Activated naive CD4-positive, alpha-beta T cell treated with anti-CD3 and anti-CD28 coated beads, Interleukin-2, amount 10 ng/mL, durations not matched to agents 7 days and 5 days (primary cell): Measurements from ENCODE around the gene ACSS1.

Source experiments
- CTCF ChIA-PET: fragments of 350-600 bp; sonication (Branson Sonifier 250); formaldehyde crosslinking; loops from one replicate; lab custom pipeline; 2021; ENCODE audit warnings: antibody characterized with exemption; lab: Charles Lee
- DNase-seq: peaks from one replicate; pipeline ENCODE4 v3.0.0-alpha.2; 2020
- H3K27ac Mint-ChIP-seq: one replicate; pipeline ENCODE4 v1.8.0; 2021; ENCODE audit warnings: mild to moderate bottlenecking, moderate library complexity, mixed read lengths
- H3K27me3 Mint-ChIP-seq: one replicate; pipeline ENCODE4 v1.8.0; 2021; ENCODE audit warnings: mild to moderate bottlenecking, mixed read lengths
- H3K36me3 Mint-ChIP-seq: one replicate; pipeline ENCODE4 v1.8.0; 2021; ENCODE audit warnings: mixed read lengths
- H3K4me1 Mint-ChIP-seq: one replicate; pipeline ENCODE4 v1.8.0; 2021; ENCODE audit warnings: mixed read lengths
- H3K4me3 Mint-ChIP-seq: one replicate; pipeline ENCODE4 v1.8.0; 2021; ENCODE audit warnings: mild to moderate bottlenecking, moderate library complexity, mixed read lengths
- H3K9me3 Mint-ChIP-seq: one replicate; pipeline ENCODE4 v1.8.0; 2021; ENCODE audit warnings: mixed read lengths

The ACSS1 gene

GRCh38 chr20:25071734-25072133 is 13.8 kb upstream of the ACSS1 start:
- no peak for DNase-seq
- H3K36me3 Mint-ChIP-seq: no peaks in the 10 kb centered on the region
- H3K27me3 Mint-ChIP-seq: peaks cover 68% of the 10 kb centered on the region
- no peaks in the 10 kb centered on the region for H3K9me3 Mint-ChIP-seq
- H3K4me1 Mint-ChIP-seq: no peaks in the 10 kb centered on the region
- CTCF ChIA-PET: interaction anchor here (0.7 kb wide), 1 partner anchor 92 kb away, joined by 3 read pairs; no protein-coding TSS in a partner anchor
- no peak overlapping the region for H3K4me3 Mint-ChIP-seq
- no peak overlapping the region for H3K27ac Mint-ChIP-seq

DNA sequence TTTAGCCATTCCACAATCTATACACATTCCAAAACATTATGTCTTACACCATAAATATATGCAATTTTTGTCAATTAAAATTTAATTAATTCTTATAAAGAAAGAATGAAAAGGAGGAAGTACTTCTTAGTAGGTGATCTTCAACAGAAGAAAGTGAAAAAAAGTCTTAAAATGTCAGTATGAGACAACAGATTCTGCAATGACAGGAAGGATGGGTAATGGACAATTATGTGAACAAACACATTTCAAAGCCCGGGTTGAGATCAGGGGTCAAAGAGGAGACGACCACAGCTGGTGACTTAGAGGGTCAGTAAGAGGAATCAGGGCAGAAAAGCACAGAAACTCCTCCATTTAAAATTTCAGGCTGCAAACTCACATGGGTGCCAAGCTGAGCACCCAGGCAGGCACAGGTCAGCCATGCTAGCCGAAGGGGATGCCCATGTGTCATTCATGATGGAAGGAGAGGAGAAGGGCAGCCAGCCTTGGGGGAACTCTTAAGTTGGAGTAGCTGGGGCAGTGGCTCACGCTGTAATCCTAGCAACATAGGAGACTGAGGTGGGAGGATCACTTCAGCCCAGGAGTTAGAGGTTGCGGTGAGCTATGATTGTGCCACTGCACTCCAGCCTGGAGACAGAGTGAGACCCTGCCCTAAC is 13.0 kb upstream of the ACSS1 start:
- Mint-ChIP-seq H3K4me1 (peaks cover 1% of the 10 kb centered on the region), H3K4me3 (no peak overlapping the region), H3K9me3 (no peaks in the 10 kb centered on the region), H3K27me3 (peaks cover 61% of the 10 kb centered on the region), H3K27ac (no peak overlapping the region), H3K36me3 (no peaks in the 10 kb centered on the region)
- DNase-seq: no peak
- CTCF ChIA-PET: interaction anchor here (0.7 to 0.9 kb wide), 2 partner anchors 77 to 93 kb away, joined by 3 read pairs; no protein-coding TSS in a partner anchor

DNA sequence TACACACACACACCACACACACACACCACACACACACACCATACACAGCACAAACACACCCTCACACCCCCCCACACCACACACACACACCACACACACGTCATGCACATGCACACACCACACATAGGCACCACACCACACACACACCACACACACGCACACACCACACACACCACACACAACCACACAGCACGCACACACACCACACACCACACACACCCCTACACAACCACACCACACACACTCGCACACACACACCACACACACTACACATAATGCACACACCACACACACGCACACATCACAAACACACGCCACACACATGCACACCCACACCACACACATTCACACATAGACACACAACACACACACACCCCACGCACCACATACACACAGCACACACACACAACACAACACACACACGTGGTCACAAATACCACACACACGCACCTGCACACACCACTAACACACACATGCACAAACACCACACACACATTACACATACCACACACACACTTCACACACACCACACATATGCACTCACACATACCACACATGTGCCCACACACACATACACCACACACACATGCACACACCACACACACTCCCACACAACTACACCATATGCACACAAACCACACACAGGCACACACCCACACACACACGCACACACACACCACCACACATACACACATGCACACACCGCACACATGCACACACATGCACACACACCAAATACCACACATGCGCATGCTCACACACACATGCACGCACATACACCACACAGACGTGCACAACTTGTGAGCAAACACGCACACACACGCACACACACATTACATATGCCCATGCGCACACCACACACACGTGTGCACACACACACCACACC is 9.4 kb upstream of the ACSS1 start:
- Mint-ChIP-seq H3K27me3 (peaks cover 64% of the 10 kb centered on the region), H3K9me3 (no peaks in the 10 kb centered on the region), H3K27ac (no peak overlapping the region), H3K4me1 (peaks cover 3% of the 10 kb centered on the region), H3K36me3 (no peaks in the 10 kb centered on the region), H3K4me3 (no peak overlapping the region)
- CTCF ChIA-PET: no interaction called here
- no peak for DNase-seq

DNA sequence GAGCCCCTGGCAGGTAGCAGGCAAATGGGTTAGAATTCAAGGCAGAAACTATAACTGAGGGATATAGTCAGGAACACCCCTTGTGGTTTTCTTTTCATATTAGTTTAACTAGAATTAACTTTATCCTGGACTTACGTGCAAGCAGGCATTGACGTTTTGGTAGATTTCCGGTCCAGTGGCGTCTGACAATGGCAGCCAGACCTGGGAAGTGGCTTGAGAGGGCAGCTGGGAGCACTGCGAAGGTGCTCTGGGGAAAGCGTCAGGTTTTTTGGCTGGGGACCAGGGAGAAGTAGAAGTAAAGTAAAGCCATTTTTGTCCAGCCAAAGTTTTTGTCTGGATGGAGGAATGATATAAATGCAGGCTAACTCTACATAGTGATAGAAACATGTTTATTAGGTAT is 8.4 kb upstream of the ACSS1 start:
- Mint-ChIP-seq H3K4me3 (no peak overlapping the region), H3K27me3 (peaks cover 64% of the 10 kb centered on the region), H3K4me1 (peaks cover 3% of the 10 kb centered on the region), H3K36me3 (no peaks in the 10 kb centered on the region), H3K9me3 (no peaks in the 10 kb centered on the region), H3K27ac (no peak overlapping the region)
- DNase-seq: no peak
- CTCF ChIA-PET: interaction anchor here (12.3 kb wide), 1 partner anchor 70 kb away, joined by 184 read pairs; no protein-coding TSS in a partner anchor

GRCh38 chr20:25065625-25066338 is 7.8 kb upstream of the ACSS1 start:
- peak; percentile 79 for DNase-seq

DNA sequence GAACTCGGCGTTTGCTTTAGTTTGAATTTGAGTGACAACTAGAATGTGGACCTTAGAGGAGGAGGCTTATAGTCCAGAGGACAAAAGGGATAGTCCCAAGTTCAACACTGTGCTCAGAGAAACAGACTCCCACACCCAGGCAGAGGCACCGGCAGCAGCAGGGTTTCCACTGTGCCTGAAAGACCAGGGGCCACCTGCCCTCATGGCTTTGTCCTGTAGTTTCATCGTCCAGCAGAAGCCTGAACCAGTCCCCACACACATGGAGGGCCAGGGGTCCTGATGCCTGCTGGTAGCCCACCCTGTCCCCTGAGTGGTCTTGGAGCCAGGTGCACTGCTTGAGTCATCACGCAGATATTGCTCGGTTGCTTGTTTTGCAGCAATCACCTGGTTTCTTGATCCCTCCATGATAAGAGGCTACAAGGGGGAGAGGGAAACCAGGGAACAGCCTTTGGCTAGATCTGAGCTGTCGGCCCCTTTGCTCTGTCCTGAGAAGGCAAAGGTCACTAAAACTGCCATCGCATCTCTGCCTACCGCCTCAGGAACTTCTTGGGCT is 7.2 kb upstream of the ACSS1 start:
- Mint-ChIP-seq H3K36me3 (no peaks in the 10 kb centered on the region), H3K27ac (no peak overlapping the region), H3K4me3 (no peak overlapping the region), H3K9me3 (no peaks in the 10 kb centered on the region), H3K27me3 (peaks cover 66% of the 10 kb centered on the region), H3K4me1 (peaks cover 5% of the 10 kb centered on the region)
- no peak for DNase-seq
- CTCF ChIA-PET: interaction anchor here (0.5 to 12.3 kb wide), 9 partner anchors 11 to 134 kb away, joined by 3 to 184 read pairs (median 4); no protein-coding TSS in a partner anchor

More at GRCh38 chr20:25065625-25066338, 7.8 kb upstream of the ACSS1 start:
- CTCF ChIA-PET: interaction anchor here (0.5 to 12.3 kb wide), 8 partner anchors 10 to 135 kb away, joined by 3 to 184 read pairs (median 4); no protein-coding TSS in a partner anchor
- H3K27me3 Mint-ChIP-seq: peaks cover 64% of the 10 kb centered on the region
- H3K36me3 Mint-ChIP-seq: no peaks in the 10 kb centered on the region
- no peaks in the 10 kb centered on the region for H3K9me3 Mint-ChIP-seq
- no peak overlapping the region for H3K27ac Mint-ChIP-seq
- peaks cover 3% of the 10 kb centered on the region for H3K4me1 Mint-ChIP-seq
- H3K4me3 Mint-ChIP-seq: no peak overlapping the region

- Mint-ChIP-seq H3K27me3 (peaks cover 66% of the 10 kb centered on the region), H3K36me3 (no peaks in the 10 kb centered on the region), H3K27ac (no peak overlapping the region), H3K4me1 (peaks cover 5% of the 10 kb centered on the region), H3K9me3 (no peaks in the 10 kb centered on the region), H3K4me3 (no peak overlapping the region)
- CTCF ChIA-PET: interaction anchor here (0.6 to 12.3 kb wide), 9 partner anchors 11 to 134 kb away, joined by 3 to 184 read pairs (median 4); no protein-coding TSS in a partner anchor
- DNase-seq: no peak
These were observed 6.7 kb upstream of the ACSS1 start for GRCh38 chr20:25064561-25065071.

DNA sequence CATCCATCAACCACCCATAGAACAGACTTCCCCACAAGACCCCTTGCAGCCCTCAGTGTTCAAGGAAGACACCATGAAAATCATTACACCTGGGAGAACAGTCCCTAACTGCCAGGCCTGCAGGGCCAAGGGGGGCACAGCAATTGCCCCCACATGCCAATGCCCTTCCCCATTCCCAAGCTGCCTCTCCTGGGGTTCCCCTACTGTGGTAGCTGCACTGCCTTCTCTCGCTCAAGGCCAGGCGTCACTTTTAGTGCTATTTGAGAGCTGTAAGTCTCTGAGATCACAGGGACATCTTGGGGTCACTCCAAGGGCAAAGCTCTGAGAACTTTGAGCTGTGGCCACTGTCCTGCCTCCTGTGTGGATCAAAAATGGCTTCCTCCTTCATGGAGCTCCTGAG is 6.0 kb upstream of the ACSS1 start:
- H3K9me3 Mint-ChIP-seq: no peaks in the 10 kb centered on the region
- peaks cover 12% of the 10 kb centered on the region for H3K4me1 Mint-ChIP-seq
- H3K4me3 Mint-ChIP-seq: no peak overlapping the region
- H3K36me3 Mint-ChIP-seq: no peaks in the 10 kb centered on the region
- DNase-seq: no peak
- H3K27me3 Mint-ChIP-seq: peaks cover 66% of the 10 kb centered on the region
- H3K27ac Mint-ChIP-seq: no peak overlapping the region
- CTCF ChIA-PET: interaction anchor here (0.6 to 12.3 kb wide), 11 partner anchors 28 to 643 kb away, joined by 3 to 184 read pairs (median 3); no protein-coding TSS in a partner anchor

DNA sequence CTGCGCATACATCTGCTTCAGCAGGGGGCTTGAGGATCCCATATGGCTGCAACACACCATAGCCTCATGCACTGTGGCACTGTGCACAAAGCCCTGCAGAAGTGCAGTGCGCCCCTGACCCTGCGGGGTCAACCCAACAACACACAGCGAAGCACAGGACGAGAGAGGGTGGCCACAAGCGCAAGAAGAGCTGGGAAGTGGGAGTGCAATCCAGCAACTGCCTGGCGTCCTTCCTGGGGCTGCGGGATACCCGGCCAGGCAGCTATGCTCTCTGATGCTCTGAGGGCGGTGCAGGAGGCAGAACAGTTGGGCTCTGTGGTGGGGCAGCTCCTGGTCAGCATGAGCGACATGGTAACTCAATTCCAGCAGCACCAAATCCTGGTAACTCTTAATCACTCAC is 5.6 kb upstream of the ACSS1 start:
- H3K27me3 Mint-ChIP-seq: peaks cover 69% of the 10 kb centered on the region
- no peak overlapping the region for H3K27ac Mint-ChIP-seq
- DNase-seq: no peak
- peaks cover 16% of the 10 kb centered on the region for H3K4me1 Mint-ChIP-seq
- CTCF ChIA-PET: interaction anchor here (0.6 to 12.3 kb wide), 10 partner anchors 11 to 644 kb away, joined by 3 to 184 read pairs (median 3); no protein-coding TSS in a partner anchor
- H3K36me3 Mint-ChIP-seq: no peaks in the 10 kb centered on the region
- no peaks in the 10 kb centered on the region for H3K9me3 Mint-ChIP-seq
- no peak overlapping the region for H3K4me3 Mint-ChIP-seq

- CTCF ChIA-PET: interaction anchor here (0.7 to 12.3 kb wide), 7 partner anchors 12 to 336 kb away, joined by 3 to 184 read pairs (median 3); no protein-coding TSS in a partner anchor
- no peak overlapping the region for H3K4me3 Mint-ChIP-seq
- H3K4me1 Mint-ChIP-seq: peaks cover 16% of the 10 kb centered on the region
- peaks cover 69% of the 10 kb centered on the region for H3K27me3 Mint-ChIP-seq
- no peaks in the 10 kb centered on the region for H3K36me3 Mint-ChIP-seq
- no peak for DNase-seq
- H3K9me3 Mint-ChIP-seq: no peaks in the 10 kb centered on the region
- no peak overlapping the region for H3K27ac Mint-ChIP-seq
These were observed 4.9 kb upstream of the ACSS1 start for GRCh38 chr20:25062841-25063240.

DNA sequence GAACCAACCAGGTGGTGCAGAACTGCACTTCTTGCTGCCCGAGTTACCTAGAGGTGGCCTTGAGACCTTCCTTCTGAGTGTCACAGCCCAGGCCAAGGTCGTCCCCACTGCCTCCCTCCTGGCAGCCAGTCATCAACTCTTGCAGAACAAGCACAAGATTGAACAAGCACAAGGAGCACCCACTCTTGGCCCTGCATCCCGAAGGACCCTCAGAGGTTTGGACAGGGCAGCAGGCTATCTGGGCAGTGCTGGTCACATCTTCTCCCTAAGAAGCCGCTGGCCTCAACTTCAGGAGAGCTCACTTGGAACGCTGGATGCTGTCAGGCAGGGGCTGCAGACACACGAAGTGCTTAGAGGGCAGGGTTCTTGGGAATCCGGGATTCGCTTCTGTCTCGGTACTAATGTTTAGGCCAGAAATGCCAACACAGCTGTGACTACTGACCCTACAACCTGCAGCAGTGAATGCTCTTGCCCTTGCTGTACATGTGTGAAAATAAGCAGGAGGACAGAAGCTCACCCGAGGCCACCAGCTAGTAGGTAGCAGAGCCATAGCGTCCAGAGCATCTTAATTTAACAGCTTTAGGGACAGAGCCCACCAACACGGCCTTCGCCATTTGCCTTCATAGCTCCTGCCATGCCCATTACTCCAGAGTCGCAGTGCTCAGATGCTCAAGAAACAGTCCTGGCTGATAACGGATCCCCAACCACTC is 4.0 kb upstream of the ACSS1 start:
- no peaks in the 10 kb centered on the region for H3K9me3 Mint-ChIP-seq

GRCh38 chr20:25061103-25061799 is 3.3 kb upstream of the ACSS1 start:
- CTCF ChIA-PET: interaction anchor here (5.2 to 12.3 kb wide), 2 partner anchors 65 to 130 kb away, joined by 23 to 184 read pairs; no protein-coding TSS in a partner anchor
- Mint-ChIP-seq H3K4me3 (no peak overlapping the region), H3K27ac (no peak overlapping the region), H3K9me3 (no peaks in the 10 kb centered on the region), H3K4me1 (peaks cover 19% of the 10 kb centered on the region), H3K27me3 (peaks cover 69% of the 10 kb centered on the region), H3K36me3 (peaks cover under 1% of the 10 kb centered on the region)
- DNase-seq: peak; percentile 19

More for the DNA sequence above, 4.0 kb upstream of the ACSS1 start:
- CTCF ChIA-PET: interaction anchor here (0.7 to 12.3 kb wide), 5 partner anchors 12 to 337 kb away, joined by 3 to 184 read pairs (median 12); no protein-coding TSS in a partner anchor
- H3K4me3 Mint-ChIP-seq: no peak overlapping the region
- H3K27ac Mint-ChIP-seq: no peak overlapping the region
- no peaks in the 10 kb centered on the region for H3K36me3 Mint-ChIP-seq
- peaks cover 16% of the 10 kb centered on the region for H3K4me1 Mint-ChIP-seq
- peaks cover 69% of the 10 kb centered on the region for H3K27me3 Mint-ChIP-seq
- DNase-seq: peak; percentile 17
